B cell (primary cell): ENCODE data around the gene ZFAND5.

Source experiments
- EZH2 ChIP-seq: IDR thresholded peaks from 2 replicates; pipeline ENCODE4 v1.6.1; 2012; ENCODE audit warnings: borderline replicate concordance, low read depth, mild to moderate bottlenecking, moderate library complexity, low read length; ENCODE audit not compliant: insufficient read depth, poor library complexity, severe bottlenecking
- TF ChIP-seq, protein P1 (sequence below): fragments of 200-600 bp; IDR thresholded peaks from one replicate; pipeline ENCODE4 v1.8.0; 2022; ENCODE audit warnings: antibody characterized with exemption, mild to moderate bottlenecking

DNA sequence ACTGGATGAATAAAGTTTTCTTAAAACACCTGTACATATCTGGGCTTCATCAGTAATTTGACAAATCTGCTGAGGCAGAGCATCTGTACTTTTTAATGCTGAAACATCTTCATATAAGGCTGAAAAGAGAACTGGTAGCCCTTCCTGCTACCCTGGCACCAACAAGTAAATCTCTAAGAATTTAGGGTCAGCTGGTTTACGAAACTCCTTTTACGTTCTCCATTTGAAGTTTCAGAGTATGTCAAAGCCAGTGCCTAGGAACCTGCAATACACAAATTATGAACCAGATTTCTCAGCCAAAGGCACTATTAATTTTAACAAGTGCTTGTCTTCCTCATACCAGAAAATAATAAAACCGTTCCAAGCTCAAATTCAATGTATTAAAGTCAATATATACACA, 3.8 kb downstream of the ZFAND5 start:
- TF ChIP-seq, protein P1, sequence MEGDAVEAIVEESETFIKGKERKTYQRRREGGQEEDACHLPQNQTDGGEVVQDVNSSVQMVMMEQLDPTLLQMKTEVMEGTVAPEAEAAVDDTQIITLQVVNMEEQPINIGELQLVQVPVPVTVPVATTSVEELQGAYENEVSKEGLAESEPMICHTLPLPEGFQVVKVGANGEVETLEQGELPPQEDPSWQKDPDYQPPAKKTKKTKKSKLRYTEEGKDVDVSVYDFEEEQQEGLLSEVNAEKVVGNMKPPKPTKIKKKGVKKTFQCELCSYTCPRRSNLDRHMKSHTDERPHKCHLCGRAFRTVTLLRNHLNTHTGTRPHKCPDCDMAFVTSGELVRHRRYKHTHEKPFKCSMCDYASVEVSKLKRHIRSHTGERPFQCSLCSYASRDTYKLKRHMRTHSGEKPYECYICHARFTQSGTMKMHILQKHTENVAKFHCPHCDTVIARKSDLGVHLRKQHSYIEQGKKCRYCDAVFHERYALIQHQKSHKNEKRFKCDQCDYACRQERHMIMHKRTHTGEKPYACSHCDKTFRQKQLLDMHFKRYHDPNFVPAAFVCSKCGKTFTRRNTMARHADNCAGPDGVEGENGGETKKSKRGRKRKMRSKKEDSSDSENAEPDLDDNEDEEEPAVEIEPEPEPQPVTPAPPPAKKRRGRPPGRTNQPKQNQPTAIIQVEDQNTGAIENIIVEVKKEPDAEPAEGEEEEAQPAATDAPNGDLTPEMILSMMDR: no peak
- no peak for TF ChIP-seq EZH2
